Nephron progenitor cell (in vitro differentiated cells): ENCODE data around the gene SYNJ2.

Experiments
- DNase-seq: peaks from one replicate; pipeline ENCODE4 v3.0.0; 2021
- H3K27ac Mint-ChIP-seq: 2 replicates; pipeline ENCODE4 v1.8.0; 2021; ENCODE audit warnings: mild to moderate bottlenecking, moderate library complexity, mixed read lengths
- H3K27me3 Mint-ChIP-seq: 2 replicates; pipeline ENCODE4 v1.8.0; 2021; ENCODE audit warnings: mild to moderate bottlenecking, low read depth, mixed read lengths; ENCODE audit not compliant: poor library complexity
- H3K36me3 Mint-ChIP-seq: 2 replicates; pipeline ENCODE4 v1.8.0; 2021; ENCODE audit warnings: low read depth, mixed read lengths
- H3K4me1 Mint-ChIP-seq: 2 replicates; pipeline ENCODE4 v1.8.0; 2021; ENCODE audit warnings: mixed read lengths
- H3K4me3 Mint-ChIP-seq: 2 replicates; pipeline ENCODE4 v1.8.0; 2021; ENCODE audit warnings: mild to moderate bottlenecking, moderate library complexity, mixed read lengths
- H3K9me3 Mint-ChIP-seq: 2 replicates; pipeline ENCODE4 v1.8.0; 2021; ENCODE audit warnings: mild to moderate bottlenecking, moderate library complexity, mixed read lengths
- CTCF ChIP-seq: fragments of 200-600 bp; sonication (generic); IDR thresholded peaks from 2 replicates; pipeline ENCODE4 v1.5.0; 2021; ENCODE audit warnings: antibody characterized with exemption

SYNJ2 gene

GRCh38 chr6:158110986-158111385 lies 129.3 kb downstream of the SYNJ2 start:
- TF ChIP-seq CTCF = no peak
- Mint-ChIP-seq H3K9me3 (no peaks in the 10 kb centered on the region), H3K27ac (no peak overlapping the region), H3K4me1 (no peaks in the 10 kb centered on the region), H3K27me3 (no peaks in the 10 kb centered on the region), H3K36me3 (peaks cover 26% of the 10 kb centered on the region), H3K4me3 (no peak overlapping the region)
- DNase-seq = no peak

- Mint-ChIP-seq H3K4me1 (no peaks in the 10 kb centered on the region), H3K27ac (no peak overlapping the region), H3K4me3 (no peak overlapping the region), H3K36me3 (peaks cover 26% of the 10 kb centered on the region), H3K27me3 (no peaks in the 10 kb centered on the region), H3K9me3 (no peaks in the 10 kb centered on the region)
- DNase-seq = no peak
- TF ChIP-seq CTCF = no peak
Observed at GRCh38 chr6:158111987-158112386, 130.3 kb downstream of the SYNJ2 start.

GRCh38 chr6:158113802-158114201 lies 132.1 kb downstream of the SYNJ2 start:
- peaks cover 22% of the 10 kb centered on the region for H3K36me3 Mint-ChIP-seq
- peaks cover 3% of the 10 kb centered on the region for H3K27me3 Mint-ChIP-seq
- no peaks in the 10 kb centered on the region for H3K9me3 Mint-ChIP-seq
- peak overlapping the region; percentile 3 for H3K27ac Mint-ChIP-seq
- peaks cover 8% of the 10 kb centered on the region for H3K4me1 Mint-ChIP-seq
- no peak overlapping the region for H3K4me3 Mint-ChIP-seq
- no peak for TF ChIP-seq CTCF
- no peak for DNase-seq

GRCh38 chr6:158115102-158115501 lies 133.4 kb downstream of the SYNJ2 start:
- Mint-ChIP-seq H3K4me1 (peaks cover 11% of the 10 kb centered on the region), H3K4me3 (no peak overlapping the region)

GRCh38 chr6:158115508-158115907 lies 133.8 kb downstream of the SYNJ2 start:
- no peak overlapping the region for H3K4me3 Mint-ChIP-seq
- H3K27ac Mint-ChIP-seq = no peak overlapping the region
- H3K9me3 Mint-ChIP-seq = no peaks in the 10 kb centered on the region
- H3K4me1 Mint-ChIP-seq = peaks cover 11% of the 10 kb centered on the region
- no peak for TF ChIP-seq CTCF
- H3K36me3 Mint-ChIP-seq = peaks cover 11% of the 10 kb centered on the region
- peaks cover 3% of the 10 kb centered on the region for H3K27me3 Mint-ChIP-seq
- DNase-seq = no peak

More at GRCh38 chr6:158115102-158115501, 133.4 kb downstream of the SYNJ2 start:
- Mint-ChIP-seq H3K27ac (no peak overlapping the region), H3K27me3 (peaks cover 3% of the 10 kb centered on the region), H3K9me3 (no peaks in the 10 kb centered on the region), H3K36me3 (peaks cover 13% of the 10 kb centered on the region)
- no peak for DNase-seq
- TF ChIP-seq CTCF = no peak

GRCh38 chr6:158118886-158119285 lies 137.2 kb downstream of the SYNJ2 start:
- H3K4me1 Mint-ChIP-seq = peaks cover 11% of the 10 kb centered on the region
- TF ChIP-seq CTCF = no peak
- no peak overlapping the region for H3K4me3 Mint-ChIP-seq
- no peaks in the 10 kb centered on the region for H3K9me3 Mint-ChIP-seq
- no peak overlapping the region for H3K27ac Mint-ChIP-seq
- peaks cover 6% of the 10 kb centered on the region for H3K36me3 Mint-ChIP-seq
- DNase-seq = no peak
- H3K27me3 Mint-ChIP-seq = peaks cover 3% of the 10 kb centered on the region
